Right lobe of liver (tissue), 4 donors: Measurements from ENCODE around the gene SNPH.

ENCODE experiments used
- POLR2A ChIP-seq: fragments of 450-650 bp; IDR thresholded peaks from one replicate; pipeline ENCODE4 v1.6.1; 2017; ENCODE audit warnings: antibody characterized with exemption, mild to moderate bottlenecking
- TF ChIP-seq, protein P1 (sequence below), 4 donors: fragments of 200-600 bp in 3 of 4; fragments of 450-650 bp in 1 of 4; IDR thresholded peaks; one replicate each; pipeline versions ENCODE4 v1.5.1 to v1.8.0; 2016 to 2022; ENCODE audit warnings: antibody characterized with exemption in 4 of 4, mild to moderate bottlenecking in 2 of 4
- donor health status: DM: no; HTN: no; CAD: no.
- donor health status: DM: no; HTN: no; CAD: no.
- donor health status: DM: no; HTN: yes; CAD: no.

DNA sequence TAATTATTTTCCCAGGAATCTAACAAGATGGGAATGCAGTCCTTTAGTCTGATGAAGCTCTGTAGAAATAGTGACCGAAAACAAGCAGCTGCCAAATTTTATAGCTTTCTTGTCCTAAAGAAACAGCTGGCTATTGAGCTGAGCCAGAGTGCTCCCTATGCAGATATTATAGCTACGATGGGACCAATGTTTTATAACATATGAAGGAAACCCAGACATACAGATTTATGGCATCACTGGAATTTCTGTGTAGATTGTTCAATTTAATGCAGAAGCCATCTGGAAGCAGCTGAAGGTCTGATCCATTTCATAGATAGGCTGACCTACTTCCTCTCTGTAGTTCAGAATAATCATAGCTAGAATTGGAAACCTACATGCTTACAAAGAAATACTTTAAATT is 11.8 kb upstream of the SNPH start:
- TF ChIP-seq, protein P1, sequence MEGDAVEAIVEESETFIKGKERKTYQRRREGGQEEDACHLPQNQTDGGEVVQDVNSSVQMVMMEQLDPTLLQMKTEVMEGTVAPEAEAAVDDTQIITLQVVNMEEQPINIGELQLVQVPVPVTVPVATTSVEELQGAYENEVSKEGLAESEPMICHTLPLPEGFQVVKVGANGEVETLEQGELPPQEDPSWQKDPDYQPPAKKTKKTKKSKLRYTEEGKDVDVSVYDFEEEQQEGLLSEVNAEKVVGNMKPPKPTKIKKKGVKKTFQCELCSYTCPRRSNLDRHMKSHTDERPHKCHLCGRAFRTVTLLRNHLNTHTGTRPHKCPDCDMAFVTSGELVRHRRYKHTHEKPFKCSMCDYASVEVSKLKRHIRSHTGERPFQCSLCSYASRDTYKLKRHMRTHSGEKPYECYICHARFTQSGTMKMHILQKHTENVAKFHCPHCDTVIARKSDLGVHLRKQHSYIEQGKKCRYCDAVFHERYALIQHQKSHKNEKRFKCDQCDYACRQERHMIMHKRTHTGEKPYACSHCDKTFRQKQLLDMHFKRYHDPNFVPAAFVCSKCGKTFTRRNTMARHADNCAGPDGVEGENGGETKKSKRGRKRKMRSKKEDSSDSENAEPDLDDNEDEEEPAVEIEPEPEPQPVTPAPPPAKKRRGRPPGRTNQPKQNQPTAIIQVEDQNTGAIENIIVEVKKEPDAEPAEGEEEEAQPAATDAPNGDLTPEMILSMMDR (IDR thresholded peaks at IDR 0.05) = no peak
- no peak for TF ChIP-seq POLR2A
